Keratinocyte (primary cell): ENCODE measurements around the gene GNB1L. TPM values are rescaled to one million over a fixed set of nuclear protein-coding genes. Genes with fewer than 3 reads are reported as not detected.

Experiments used
- DNase-seq: peaks from one replicate; pipeline ENCODE4 v3.0.0-alpha.2; 2011; ENCODE audit warnings: low read depth, missing footprints, low spot score
- FAIRE-seq: peaks from 2 replicates; lab custom pipeline; 2011; peaks lifted over from hg19 to GRCh38; lab: Jason Lieb, UNC
- H2AFZ ChIP-seq: 2 replicates; pipeline ENCODE4 v1.6.0; 2012; ENCODE audit warnings: low read length, control low read depth, inconsistent platforms; ENCODE audit not compliant: control insufficient read depth
- H3K27ac ChIP-seq: 2 replicates; pipeline ENCODE4 v1.5.1; 2011; ENCODE audit warnings: low read length; ENCODE audit not compliant: control insufficient read depth, insufficient read depth
- H3K27me3 ChIP-seq: 3 replicates; pipeline ENCODE4 v1.6.0; 2011; ENCODE audit warnings: low read length; ENCODE audit not compliant: control insufficient read depth, insufficient read depth; ENCODE audit errors: extremely low read depth
- H3K36me3 ChIP-seq, 2 experiments: 2 replicates in 1 of 2; 3 replicates in 1 of 2; pipeline ENCODE4 v1.5.1; 2011; ENCODE audit warnings: low read length in 2 of 2, mild to moderate bottlenecking in 1 of 2; ENCODE audit not compliant: control insufficient read depth in 2 of 2, insufficient read depth in 2 of 2; ENCODE audit errors: extremely low read depth in 1 of 2
- H3K4me1 ChIP-seq: 3 replicates; pipeline ENCODE4 v1.5.1; 2011; ENCODE audit warnings: low read length; ENCODE audit not compliant: control insufficient read depth, insufficient read depth; ENCODE audit errors: extremely low read depth
- H3K4me2 ChIP-seq: 3 replicates; pipeline ENCODE4 v1.6.0; 2011; ENCODE audit warnings: low read depth, low read length; ENCODE audit not compliant: control insufficient read depth, insufficient read depth; ENCODE audit errors: extremely low read depth
- H3K4me3 ChIP-seq, 3 experiments: fragments of 200-600 bp in 1 of 3; sonication (generic) in 1 of 3; 2 replicates in 2 of 3; 3 replicates in 1 of 3; pipeline ENCODE4 v1.5.1; 2011 to 2016; ENCODE audit warnings: low read length in 3 of 3, mild to moderate bottlenecking in 3 of 3, control low read depth in 2 of 3, inconsistent platforms in 1 of 3, low read depth in 1 of 3, mixed read lengths in 1 of 3, mixed run types in 1 of 3, moderate library complexity in 1 of 3; ENCODE audit not compliant: control insufficient read depth in 2 of 3, insufficient read depth in 2 of 3; ENCODE audit errors: extremely low read depth in 1 of 3
- H3K79me2 ChIP-seq: 2 replicates; pipeline ENCODE4 v1.6.0; 2012; ENCODE audit warnings: low read length; ENCODE audit not compliant: control insufficient read depth, insufficient read depth
- H3K9ac ChIP-seq: 3 replicates; pipeline ENCODE4 v1.6.0; 2011; ENCODE audit warnings: low read length; ENCODE audit not compliant: control insufficient read depth, insufficient read depth; ENCODE audit errors: extremely low read depth
- H3K9me1 ChIP-seq: 3 replicates; pipeline ENCODE4 v1.6.0; 2011; ENCODE audit warnings: low read length; ENCODE audit not compliant: control insufficient read depth, insufficient read depth; ENCODE audit errors: extremely low read depth
- H3K9me3 ChIP-seq: 2 replicates; pipeline ENCODE4 v1.5.1; 2012; ENCODE audit warnings: low read depth, low read length; ENCODE audit not compliant: control insufficient read depth
- H4K20me1 ChIP-seq: 3 replicates; pipeline ENCODE4 v1.6.0; 2011; ENCODE audit warnings: low read length; ENCODE audit not compliant: control insufficient read depth, insufficient read depth; ENCODE audit errors: extremely low read depth
- CTCF ChIP-seq, 3 experiments: IDR thresholded peaks in 1 of 3; conservative IDR thresholded peaks in 1 of 3; optimal IDR thresholded peaks in 1 of 3; 2 replicates in 2 of 3; 3 replicates in 1 of 3; pipeline versions ENCODE3 to v1.5.1; 2011; ENCODE audit warnings: low read length in 3 of 3, mild to moderate bottlenecking in 3 of 3, moderate library complexity in 2 of 3, control low read depth in 1 of 3, inconsistent platforms in 1 of 3; ENCODE audit not compliant: insufficient read depth in 2 of 3; ENCODE audit errors: extremely low read depth in 1 of 3
- EZH2 ChIP-seq: IDR thresholded peaks from one replicate; pipeline ENCODE4 v1.6.1; 2012; ENCODE audit warnings: inconsistent platforms, mild to moderate bottlenecking, low read length, moderate library complexity
- dilution Hi-C: fragments of 300-500 bp; cut with MboI; formaldehyde crosslinking; loops from one replicate; pipeline ENCODE4 v1.7.0; 2020; ENCODE audit warnings: low sequenced_read_pairs; ENCODE audit not compliant: extremely low pct_ligation_motif_present
- polyA plus RNA-seq, 5 experiments: library from polyadenylated mRNA; depleted of rRNA in 3 of 5; stranded (reverse) in 3 of 5; stranded (forward) in 1 of 5; unstranded in 1 of 5; fragments of >200 nt; gene quantifications; 1 replicate in 1 of 5; 2 replicates in 3 of 5; 3 replicates in 1 of 5; pipeline versions ENCODE4 v1.2.1 to v1.2.3, GENCODE V29; 2011 to 2012; ENCODE audit warnings: missing spikeins in 2 of 5, low read depth in 1 of 5, low replicate concordance in 1 of 5

Gene GNB1L
- polyA plus RNA-seq, 1 donor (not counting 4 experiments of a cell fraction or from before 2014, with no cell fraction given): 2.0 TPM

DNA sequence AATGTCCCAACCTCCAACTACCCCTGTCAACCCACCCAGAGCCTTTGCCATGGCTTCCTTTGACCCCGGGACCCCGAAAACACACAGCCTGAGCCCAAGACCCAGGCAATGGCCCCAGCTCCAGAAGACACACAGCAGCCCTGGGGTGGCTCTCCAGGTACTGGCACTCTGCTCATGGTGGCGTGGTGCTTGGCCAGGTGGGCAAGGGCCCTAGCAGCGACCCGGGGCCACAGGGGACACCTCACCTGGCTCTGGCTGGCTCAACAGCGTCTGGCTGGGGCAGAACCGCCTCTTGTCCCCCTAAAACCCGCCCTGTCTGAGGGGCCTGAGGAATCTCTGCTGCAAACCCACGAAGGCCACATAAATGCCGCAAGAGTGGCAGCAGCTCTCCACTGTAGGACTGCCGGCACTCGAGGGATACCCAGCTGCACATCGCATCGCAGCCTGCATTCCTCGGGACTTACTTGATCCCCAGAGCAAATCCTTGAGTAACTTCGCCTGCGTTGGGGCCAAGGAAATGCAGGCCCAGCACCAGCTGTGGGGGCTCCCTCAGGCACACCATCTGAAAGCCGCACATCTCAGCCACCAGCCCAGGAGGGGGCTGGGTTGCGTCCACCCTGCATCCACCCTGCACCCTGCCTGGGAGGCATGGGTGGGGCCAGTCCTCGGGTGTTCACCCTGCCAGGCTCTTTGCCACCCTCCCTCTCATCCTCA lies 23.1 kb upstream of the GNB1L start:
- no peak overlapping the region for H3K27ac ChIP-seq
- TF ChIP-seq CTCF (optimal IDR thresholded peaks at IDR 0.05 in 1 of 3, IDR thresholded peaks at IDR 0.05 in 1 of 3, conservative IDR thresholded peaks at IDR 0.05 in 1 of 3; ENCODE audit: extremely low read depth in 1 of 3, insufficient read depth in 2 of 3, low read length in 3 of 3) (no peak), EZH2 (no peak)
- H3K4me2 ChIP-seq: no peak overlapping the region
- dilution Hi-C loops: no loop called here
- FAIRE-seq (no peak), DNase-seq (no peak)
- no peaks in the 10 kb centered on the region for H3K9me1 ChIP-seq
- H3K4me3 ChIP-seq: no peak overlapping the region
- no peak overlapping the region for H2AFZ ChIP-seq
- peaks cover 59% of the 10 kb centered on the region for H3K4me1 ChIP-seq
- no peaks in the 10 kb centered on the region for H4K20me1 ChIP-seq
- H3K9me3 ChIP-seq: no peaks in the 10 kb centered on the region
- H3K36me3 ChIP-seq: no peaks in the 10 kb centered on the region
- H3K27me3 ChIP-seq: no peaks in the 10 kb centered on the region
- no peak overlapping the region for H3K9ac ChIP-seq
- peaks cover 8% of the 10 kb centered on the region for H3K79me2 ChIP-seq

- dilution Hi-C loops: no loop called here
- DNase-seq (no peak), FAIRE-seq (no peak)
- Histone ChIP-seq H3K9ac (no peak overlapping the region), H3K9me3 (no peaks in the 10 kb centered on the region), H3K4me3 (no peak overlapping the region), H3K9me1 (no peaks in the 10 kb centered on the region), H3K4me1 (peaks cover 52% of the 10 kb centered on the region), H4K20me1 (no peaks in the 10 kb centered on the region), H3K27me3 (no peaks in the 10 kb centered on the region), H3K4me2 (no peak overlapping the region), H2AFZ (no peak overlapping the region), H3K79me2 (peaks cover 8% of the 10 kb centered on the region), H3K36me3 (no peaks in the 10 kb centered on the region), H3K27ac (no peak overlapping the region)
- TF ChIP-seq CTCF (optimal IDR thresholded peaks at IDR 0.05 in 1 of 3, IDR thresholded peaks at IDR 0.05 in 1 of 3, conservative IDR thresholded peaks at IDR 0.05 in 1 of 3; ENCODE audit: extremely low read depth in 1 of 3, insufficient read depth in 2 of 3, low read length in 3 of 3): no peak
- TF ChIP-seq EZH2: no peak
Observed at GRCh38 chr22:19876941-19877625, 22.4 kb upstream of the GNB1L start.
